HepG2 (cell line): ENCODE results near the gene L1CAM. TPM values are rescaled to one million over a fixed set of nuclear protein-coding genes. Genes with fewer than 3 reads are reported as not detected.

Experiments used
- ISX ChIP-seq: sonication (generic); formaldehyde crosslinking; conservative IDR thresholded peaks from 2 replicates; pipeline ENCODE4 v1.5.0; 2020; ENCODE audit warnings: missing genetic modification reagents
- MAX ChIP-seq: IDR thresholded peaks from 2 replicates; pipeline ENCODE4 v1.6.1; 2012; ENCODE audit warnings: inconsistent platforms
- MAZ ChIP-seq, 2 experiments: sonication (generic) in 1 of 2; formaldehyde crosslinking in 1 of 2; IDR thresholded peaks; 2 replicates each; pipeline versions ENCODE4 v1.5.0 to v1.6.1; 2012 to 2020; ENCODE audit warnings: low read depth in 2 of 2, mild to moderate bottlenecking in 2 of 2, borderline replicate concordance in 1 of 2, improper control_type of control experiment in 1 of 2, low read length in 1 of 2, missing genetic modification reagents in 1 of 2, moderate library complexity in 1 of 2
- NCOA1 ChIP-seq: sonication (generic); formaldehyde crosslinking; IDR thresholded peaks from 2 replicates; pipeline ENCODE4 v1.9.0; 2021; ENCODE audit warnings: missing genetic modification reagents
- TARDBP ChIP-seq: sonication (generic); formaldehyde crosslinking; IDR thresholded peaks from 2 replicates; pipeline ENCODE4 v1.8.0; 2022; ENCODE audit warnings: mild to moderate bottlenecking, missing genetic modification reagents
- ZBTB38 ChIP-seq: sonication (generic); formaldehyde crosslinking; IDR thresholded peaks from 2 replicates; pipeline ENCODE4 v1.5.1; 2020; ENCODE audit warnings: mild to moderate bottlenecking, missing genetic modification reagents
- ZBTB7B ChIP-seq: sonication (generic); formaldehyde crosslinking; IDR thresholded peaks from 2 replicates; pipeline ENCODE4 v1.4.0; 2020; ENCODE audit warnings: missing genetic modification reagents
- ZHX1 ChIP-seq: sonication (generic); formaldehyde crosslinking; IDR thresholded peaks from 2 replicates; pipeline ENCODE4 v1.8.1; 2022; ENCODE audit warnings: low read depth, mild to moderate bottlenecking, missing genetic modification reagents
- ZNF292 ChIP-seq: sonication (generic); formaldehyde crosslinking; IDR thresholded peaks from 2 replicates; pipeline ENCODE4 v1.8.1; 2022; ENCODE audit warnings: mild to moderate bottlenecking, low read depth, missing genetic modification reagents, borderline replicate concordance
- ZNF331 ChIP-seq: sonication (generic); formaldehyde crosslinking; IDR thresholded peaks from 2 replicates; pipeline ENCODE4 v1.4.0; 2020; ENCODE audit warnings: missing genetic modification reagents
- ZNF484 ChIP-seq: sonication (generic); formaldehyde crosslinking; IDR thresholded peaks from 2 replicates; pipeline ENCODE4 v1.5.1; 2020; ENCODE audit warnings: mild to moderate bottlenecking, low read depth, missing genetic modification reagents, borderline replicate concordance
- ZNF549 ChIP-seq: sonication (generic); formaldehyde crosslinking; IDR thresholded peaks from 2 replicates; pipeline ENCODE4 v1.5.0; 2020; ENCODE audit warnings: missing genetic modification reagents
- ZNF556 ChIP-seq: sonication (generic); formaldehyde crosslinking; IDR thresholded peaks from 2 replicates; pipeline ENCODE4 v1.4.0; 2020; ENCODE audit warnings: mild to moderate bottlenecking, missing genetic modification reagents, borderline replicate concordance
- ZNF577 ChIP-seq: sonication (generic); formaldehyde crosslinking; IDR thresholded peaks from 2 replicates; pipeline ENCODE4 v1.4.0; 2020; ENCODE audit warnings: mild to moderate bottlenecking, low read depth, missing genetic modification reagents, borderline replicate concordance
- ZNF629 ChIP-seq: sonication (generic); formaldehyde crosslinking; conservative IDR thresholded peaks from 2 replicates; pipeline ENCODE4 v1.5.0; 2020; ENCODE audit warnings: missing genetic modification reagents
- polyA plus RNA-seq, 8 experiments: library from polyadenylated mRNA; depleted of rRNA in 3 of 8; stranded (reverse) in 7 of 8; unstranded in 1 of 8; fragments of >200 nt; fragmentation: Illumina TruSeq in 4 of 8; extraction: Trizol in 4 of 8; gene quantifications; 2 replicates each; pipeline versions ENCODE4 v1.2.1 to v1.2.3, GENCODE V29; 2011 to 2016; ENCODE audit warnings: low read depth in 4 of 8, missing spikeins in 1 of 8, mixed read lengths in 1 of 8; ENCODE audit not compliant: insufficient read depth in 1 of 8
- total RNA-seq, 5 experiments: library from RNA; depleted of rRNA; stranded (reverse); fragments of >200 nt; fragmentation: Illumina TruSeq; extraction: Trizol; gene quantifications; 2 replicates each; pipeline ENCODE4 v1.2.3, GENCODE V29; 2016; ENCODE audit warnings: low read depth in 1 of 5
- TF ChIP-seq, protein P1 (sequence below): sonication (generic); formaldehyde crosslinking; IDR thresholded peaks from 2 replicates; pipeline ENCODE4 v1.5.1; 2020; ENCODE audit warnings: mild to moderate bottlenecking, missing genetic modification reagents, borderline replicate concordance
- TF ChIP-seq, protein P2 (sequence below): sonication (generic); formaldehyde crosslinking; conservative IDR thresholded peaks from 2 replicates; pipeline ENCODE4 v1.8.0; 2022; ENCODE audit warnings: mild to moderate bottlenecking, moderate library complexity, missing genetic modification reagents

Gene L1CAM
- total and polyA plus RNA-seq, 2 of the 13 experiments (the other 11 are each of a cell fraction or from before 2014, with no cell fraction given) = 1.4 to 2.0 TPM

DNA sequence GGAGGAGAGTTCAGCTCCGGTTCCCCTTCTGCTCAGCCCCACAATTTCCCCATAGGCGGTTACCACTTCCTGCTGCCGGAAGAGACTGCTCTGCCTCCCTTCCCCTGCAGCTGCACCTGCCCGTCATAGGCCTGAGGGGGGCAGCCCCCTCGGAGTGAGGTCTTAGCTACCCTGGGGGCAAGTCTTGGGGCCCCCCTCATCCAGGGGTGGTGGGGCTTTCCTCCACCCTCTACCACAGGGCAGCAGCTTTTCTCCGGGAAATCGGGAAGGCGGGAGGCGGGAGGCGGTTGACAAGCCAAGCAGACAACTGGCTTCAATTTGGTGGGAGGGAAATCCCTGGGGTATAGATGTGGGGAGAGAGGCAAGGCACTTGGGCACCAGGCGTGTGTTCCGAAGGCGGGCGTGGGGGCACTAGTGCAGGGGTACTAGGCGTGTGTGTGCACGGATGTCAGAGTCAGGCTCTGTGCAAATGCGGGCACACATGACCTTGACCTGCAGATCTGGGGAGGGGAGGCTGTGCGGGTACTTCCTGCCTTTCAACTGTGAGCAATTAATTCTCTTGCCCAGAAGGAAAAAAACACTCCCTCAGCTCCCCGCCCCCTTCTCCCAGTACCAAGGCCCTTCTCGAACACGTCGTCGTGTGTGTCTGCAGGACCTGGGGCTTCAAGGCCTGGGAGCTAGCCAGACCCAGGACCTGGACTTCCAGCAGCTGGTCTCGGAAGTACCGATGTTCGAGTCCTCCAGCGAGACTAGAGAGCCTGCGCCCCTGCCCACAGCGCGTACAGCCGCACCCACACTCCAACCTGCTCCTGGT lies 41.1 kb upstream of the L1CAM start (continued):
- TF ChIP-seq, protein P1, sequence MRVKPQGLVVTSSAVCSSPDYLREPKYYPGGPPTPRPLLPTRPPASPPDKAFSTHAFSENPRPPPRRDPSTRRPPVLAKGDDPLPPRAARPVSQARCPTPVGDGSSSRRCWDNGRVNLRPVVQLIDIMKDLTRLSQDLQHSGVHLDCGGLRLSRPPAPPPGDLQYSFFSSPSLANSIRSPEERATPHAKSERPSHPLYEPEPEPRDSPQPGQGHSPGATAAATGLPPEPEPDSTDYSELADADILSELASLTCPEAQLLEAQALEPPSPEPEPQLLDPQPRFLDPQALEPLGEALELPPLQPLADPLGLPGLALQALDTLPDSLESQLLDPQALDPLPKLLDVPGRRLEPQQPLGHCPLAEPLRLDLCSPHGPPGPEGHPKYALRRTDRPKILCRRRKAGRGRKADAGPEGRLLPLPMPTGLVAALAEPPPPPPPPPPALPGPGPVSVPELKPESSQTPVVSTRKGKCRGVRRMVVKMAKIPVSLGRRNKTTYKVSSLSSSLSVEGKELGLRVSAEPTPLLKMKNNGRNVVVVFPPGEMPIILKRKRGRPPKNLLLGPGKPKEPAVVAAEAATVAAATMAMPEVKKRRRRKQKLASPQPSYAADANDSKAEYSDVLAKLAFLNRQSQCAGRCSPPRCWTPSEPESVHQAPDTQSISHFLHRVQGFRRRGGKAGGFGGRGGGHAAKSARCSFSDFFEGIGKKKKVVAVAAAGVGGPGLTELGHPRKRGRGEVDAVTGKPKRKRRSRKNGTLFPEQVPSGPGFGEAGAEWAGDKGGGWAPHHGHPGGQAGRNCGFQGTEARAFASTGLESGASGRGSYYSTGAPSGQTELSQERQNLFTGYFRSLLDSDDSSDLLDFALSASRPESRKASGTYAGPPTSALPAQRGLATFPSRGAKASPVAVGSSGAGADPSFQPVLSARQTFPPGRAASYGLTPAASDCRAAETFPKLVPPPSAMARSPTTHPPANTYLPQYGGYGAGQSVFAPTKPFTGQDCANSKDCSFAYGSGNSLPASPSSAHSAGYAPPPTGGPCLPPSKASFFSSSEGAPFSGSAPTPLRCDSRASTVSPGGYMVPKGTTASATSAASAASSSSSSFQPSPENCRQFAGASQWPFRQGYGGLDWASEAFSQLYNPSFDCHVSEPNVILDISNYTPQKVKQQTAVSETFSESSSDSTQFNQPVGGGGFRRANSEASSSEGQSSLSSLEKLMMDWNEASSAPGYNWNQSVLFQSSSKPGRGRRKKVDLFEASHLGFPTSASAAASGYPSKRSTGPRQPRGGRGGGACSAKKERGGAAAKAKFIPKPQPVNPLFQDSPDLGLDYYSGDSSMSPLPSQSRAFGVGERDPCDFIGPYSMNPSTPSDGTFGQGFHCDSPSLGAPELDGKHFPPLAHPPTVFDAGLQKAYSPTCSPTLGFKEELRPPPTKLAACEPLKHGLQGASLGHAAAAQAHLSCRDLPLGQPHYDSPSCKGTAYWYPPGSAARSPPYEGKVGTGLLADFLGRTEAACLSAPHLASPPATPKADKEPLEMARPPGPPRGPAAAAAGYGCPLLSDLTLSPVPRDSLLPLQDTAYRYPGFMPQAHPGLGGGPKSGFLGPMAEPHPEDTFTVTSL (CRISPR knock-in tag) = no peak
- 0 out of 2 replicates have a peak, but pooled peaks have one; percentile 18 for TF ChIP-seq ZBTB38
- no peak for TF ChIP-seq ZNF556 (CRISPR knock-in tag)
- TF ChIP-seq, protein P2, sequence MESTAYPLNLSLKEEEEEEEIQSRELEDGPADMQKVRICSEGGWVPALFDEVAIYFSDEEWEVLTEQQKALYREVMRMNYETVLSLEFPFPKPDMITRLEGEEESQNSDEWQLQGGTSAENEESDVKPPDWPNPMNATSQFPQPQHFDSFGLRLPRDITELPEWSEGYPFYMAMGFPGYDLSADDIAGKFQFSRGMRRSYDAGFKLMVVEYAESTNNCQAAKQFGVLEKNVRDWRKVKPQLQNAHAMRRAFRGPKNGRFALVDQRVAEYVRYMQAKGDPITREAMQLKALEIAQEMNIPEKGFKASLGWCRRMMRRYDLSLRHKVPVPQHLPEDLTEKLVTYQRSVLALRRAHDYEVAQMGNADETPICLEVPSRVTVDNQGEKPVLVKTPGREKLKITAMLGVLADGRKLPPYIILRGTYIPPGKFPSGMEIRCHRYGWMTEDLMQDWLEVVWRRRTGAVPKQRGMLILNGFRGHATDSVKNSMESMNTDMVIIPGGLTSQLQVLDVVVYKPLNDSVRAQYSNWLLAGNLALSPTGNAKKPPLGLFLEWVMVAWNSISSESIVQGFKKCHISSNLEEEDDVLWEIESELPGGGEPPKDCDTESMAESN = peak; percentile 42; the same call in 1 of the 2 replicates
- TF ChIP-seq MAZ (IDR thresholded peaks at IDR 0.05; ENCODE audit: borderline replicate concordance, low read depth, low read length) = no peak
- TF ChIP-seq MAZ (CRISPR knock-in tag; IDR thresholded peaks at IDR 0.05; ENCODE audit: low read depth) = peak; percentile 43; the same call in 1 of the 2 replicates
- TF ChIP-seq TARDBP (CRISPR knock-in tag) = no peak
- TF ChIP-seq ZNF331 (CRISPR knock-in tag) = no peak
- TF ChIP-seq MAX = peak; percentile 17; the same call in 1 of the 2 replicates
- TF ChIP-seq ZNF292 (CRISPR knock-in tag) = no peak; the same call in 1 of the 2 replicates
- no peak for TF ChIP-seq ISX
- no peak for TF ChIP-seq ZHX1
- TF ChIP-seq ZNF484 (CRISPR knock-in tag) = no peak
- no peak for TF ChIP-seq ZNF629 (CRISPR knock-in tag)
- TF ChIP-seq ZNF577 (CRISPR knock-in tag) = no peak
- no peak for TF ChIP-seq ZBTB7B (CRISPR knock-in tag)
- no peak for TF ChIP-seq NCOA1 (CRISPR knock-in tag)
- no peak for TF ChIP-seq ZNF549 (CRISPR knock-in tag)
